GM18499 (cell line): ENCODE results near the gene SUSD4.

Experiments used
- ATAC-seq: cut with Tn5 transposase; IDR thresholded peaks from one replicate; pipeline ENCODE4 v1.9.1; 2021; ENCODE audit warnings: moderate number of reproducible peaks; ENCODE audit not compliant: insufficient read depth, unreplicated experiment

SUSD4 gene

GRCh38 chr1:223235091-223235490 is 128.9 kb downstream of the SUSD4 start:
- no peak for ATAC-seq

GRCh38 chr1:223234534-223234933 is 129.4 kb downstream of the SUSD4 start:
- no peak for ATAC-seq

DNA sequence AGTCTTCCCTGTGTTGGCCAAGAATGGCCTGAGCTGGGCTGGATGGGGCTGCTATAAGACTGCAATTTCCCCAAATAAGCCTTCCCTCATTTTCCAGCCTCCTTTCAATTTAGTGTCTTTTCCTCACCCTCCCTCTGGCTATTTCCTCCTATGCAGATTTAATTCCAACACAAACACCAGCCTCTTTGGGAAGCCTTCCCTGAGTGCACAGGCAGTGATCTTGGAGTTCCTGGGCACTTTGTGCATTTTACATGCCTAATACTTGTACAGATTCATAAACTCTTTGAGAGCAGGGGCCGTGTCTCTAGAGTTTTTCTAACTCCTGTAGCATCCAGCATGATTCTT is 129.8 kb downstream of the SUSD4 start:
- ATAC-seq = no peak

DNA sequence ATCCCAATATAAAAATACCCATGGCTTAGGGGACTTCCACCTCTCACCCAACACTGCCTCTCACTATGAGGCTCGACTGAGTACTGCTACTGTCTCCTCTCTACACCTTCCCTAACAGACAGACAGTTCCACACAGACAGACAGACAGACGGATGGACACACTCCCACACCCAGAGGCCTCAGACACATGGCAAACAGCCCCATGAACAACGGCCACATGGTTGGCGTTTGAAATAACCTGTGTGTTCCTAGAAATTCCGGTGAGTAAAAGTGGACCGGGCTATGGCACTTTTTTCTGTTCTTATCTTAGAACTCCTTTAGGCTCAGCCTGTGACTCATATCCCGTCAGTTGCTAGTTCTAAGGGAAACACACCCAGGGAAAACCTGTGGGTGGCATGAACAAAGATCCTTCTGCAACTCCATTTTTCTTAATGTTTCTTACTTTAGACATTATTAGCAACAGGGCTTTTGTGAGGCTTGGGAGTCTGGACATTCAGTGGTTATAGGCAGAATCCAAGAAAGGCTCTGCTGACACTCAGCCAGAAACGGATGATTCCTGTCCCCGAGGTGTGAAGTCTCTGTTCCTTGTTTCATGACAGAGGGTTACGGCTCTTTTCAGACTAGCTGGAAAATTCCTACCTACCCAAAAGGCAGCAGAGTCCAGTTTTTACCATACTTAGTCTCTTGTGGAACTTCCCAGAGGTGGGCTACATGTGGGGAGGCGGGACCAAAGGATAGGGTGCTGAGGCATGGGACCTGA is 130.4 kb downstream of the SUSD4 start:
- ATAC-seq = no peak

DNA sequence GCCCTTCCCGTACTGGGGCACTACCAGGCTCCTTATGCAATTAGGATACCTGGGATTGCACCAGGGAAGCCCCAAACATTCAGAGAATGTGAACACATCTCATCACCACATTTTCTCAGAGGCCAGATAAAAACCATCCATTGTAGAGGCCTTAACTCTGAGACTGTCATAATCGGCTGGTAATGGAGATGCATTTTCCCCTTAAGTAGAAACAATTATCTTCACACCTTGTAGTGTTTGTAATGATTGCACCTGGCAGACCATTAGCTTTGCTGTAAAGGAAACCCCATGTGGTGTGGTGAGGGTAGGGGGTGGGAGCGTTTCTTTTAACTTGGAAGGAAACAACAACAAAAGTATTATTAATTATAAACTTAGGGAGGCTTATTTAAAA is 131.0 kb downstream of the SUSD4 start:
- ATAC-seq = no peak

GRCh38 chr1:223231581-223231980 is 132.4 kb downstream of the SUSD4 start:
- ATAC-seq = no peak

GRCh38 chr1:223231011-223231572 is 132.9 kb downstream of the SUSD4 start:
- no peak for ATAC-seq

GRCh38 chr1:223230161-223230881 is 133.7 kb downstream of the SUSD4 start:
- no peak for ATAC-seq

GRCh38 chr1:223229756-223230155 is 134.2 kb downstream of the SUSD4 start:
- no peak for ATAC-seq

- no peak for ATAC-seq
Measured at GRCh38 chr1:223228931-223229528, 134.9 kb downstream of the SUSD4 start.

GRCh38 chr1:223228201-223228600 is 135.8 kb downstream of the SUSD4 start:
- no peak for ATAC-seq

- ATAC-seq = no peak
Measured at GRCh38 chr1:223227486-223228196, 136.3 kb downstream of the SUSD4 start.

DNA sequence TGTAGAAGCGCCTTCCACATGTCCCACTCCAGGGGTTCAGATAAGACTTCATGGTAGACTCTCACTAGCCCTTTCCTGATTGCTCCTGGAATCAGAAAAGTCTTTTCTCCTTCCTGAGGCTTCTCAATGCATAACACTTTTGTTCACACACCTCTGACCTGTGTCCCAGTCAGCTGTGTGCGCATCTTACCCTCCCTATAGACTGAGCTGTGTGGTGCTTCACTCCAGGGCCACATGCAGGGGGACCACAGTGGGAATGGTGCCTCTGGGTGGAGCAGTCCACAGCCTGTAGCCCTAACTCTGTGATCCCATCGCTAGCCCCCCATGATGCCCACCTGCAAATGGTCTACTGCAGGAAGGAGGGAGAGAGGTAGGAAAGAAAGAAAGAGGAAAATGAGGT is 136.9 kb downstream of the SUSD4 start:
- no peak for ATAC-seq

DNA sequence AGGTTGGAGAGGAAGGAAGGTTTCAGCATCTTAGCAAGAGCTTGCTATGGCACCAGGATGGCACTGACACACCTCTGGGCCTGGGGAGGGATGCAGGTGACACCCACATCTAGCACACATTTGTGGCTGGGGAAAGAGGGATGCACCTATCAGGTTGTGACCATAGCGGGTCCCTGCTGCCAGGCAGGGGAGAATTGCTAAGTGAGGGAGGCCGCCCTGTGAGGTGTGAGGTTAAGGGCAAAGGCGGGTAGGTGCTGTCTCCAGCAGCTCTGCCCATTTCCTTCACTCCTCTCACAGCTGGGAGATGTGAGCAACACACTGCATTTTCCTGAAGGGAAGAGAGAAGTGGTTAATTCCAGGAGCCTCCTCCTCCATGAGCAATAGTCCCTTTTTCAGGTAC is 137.7 kb downstream of the SUSD4 start:
- no peak for ATAC-seq

DNA sequence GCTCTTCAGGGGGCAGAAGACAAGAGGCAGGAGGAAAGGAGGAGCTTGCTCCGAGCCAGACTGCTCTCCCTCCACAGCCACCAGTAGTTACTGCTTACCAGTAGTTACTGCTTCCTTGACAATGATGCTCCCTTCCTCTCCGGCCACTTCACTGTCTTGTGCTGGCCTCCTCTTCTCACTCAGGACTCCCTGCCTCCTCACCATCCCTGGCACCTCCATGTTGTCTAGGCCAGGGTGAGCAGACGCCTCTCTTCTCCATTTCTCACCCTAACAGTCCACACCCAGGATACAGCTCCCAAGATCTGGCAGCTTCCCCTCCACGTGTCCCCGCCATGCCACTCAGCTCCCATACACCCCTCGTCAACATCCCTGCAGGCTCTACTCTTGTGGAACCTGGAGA is 138.5 kb downstream of the SUSD4 start:
- ATAC-seq = no peak

- ATAC-seq = no peak
Measured at GRCh38 chr1:223225061-223225460, 138.9 kb downstream of the SUSD4 start.

GRCh38 chr1:223224465-223224864 is 139.5 kb downstream of the SUSD4 start:
- no peak for ATAC-seq

GRCh38 chr1:223223091-223223995 is 140.6 kb downstream of the SUSD4 start:
- ATAC-seq = no peak

GRCh38 chr1:223222377-223222776 is 141.6 kb downstream of the SUSD4 start:
- ATAC-seq = no peak

DNA sequence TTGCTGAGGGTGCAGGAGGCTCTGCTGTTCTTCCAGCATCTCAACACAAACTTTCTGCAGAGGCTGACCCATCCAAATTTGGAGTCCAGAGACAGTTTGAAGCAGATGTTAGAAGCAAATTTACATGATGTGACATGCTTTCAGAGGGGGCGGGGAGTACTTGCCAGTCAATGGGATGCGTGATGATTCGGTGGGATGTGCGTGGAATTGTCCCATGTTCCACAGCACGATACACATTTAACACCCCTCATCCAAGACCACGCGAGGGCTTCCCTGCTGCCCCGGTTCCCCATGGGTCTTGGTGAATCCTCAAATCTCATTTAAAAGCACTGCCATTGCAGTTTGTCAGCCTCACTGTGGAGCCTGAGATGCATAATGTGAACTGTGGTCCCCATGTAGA is 142.3 kb downstream of the SUSD4 start:
- no peak for ATAC-seq
